ENCODE measurements around the gene CCDC40. TPM values are rescaled to one million over a fixed set of nuclear protein-coding genes. Genes with fewer than 3 reads are reported as not detected.

Gene CCDC40
- total and polyA plus RNA-seq, 2 of the 13 experiments (the other 11 are each of a cell fraction or from before 2014, with no cell fraction given) = 4.1 to 5.5 TPM

- TF ChIP-seq ZBTB38 (CRISPR knock-in tag; IDR thresholded peaks at IDR 0.05) (peak; percentile 43), POLR2G (IDR thresholded peaks at IDR 0.05; ENCODE audit: low read depth, low read length) (peak; percentile 68), TARDBP (CRISPR knock-in tag; IDR thresholded peaks at IDR 0.05) (peak; percentile 80), ZNF34 (CRISPR knock-in tag; IDR thresholded peaks at IDR 0.05; ENCODE audit: borderline replicate concordance) (no peak), GMEB1 (CRISPR knock-in tag; IDR thresholded peaks at IDR 0.05; ENCODE audit: borderline replicate concordance) (no peak), ARID3A (IDR thresholded peaks at IDR 0.05; ENCODE audit: low read depth, low read length) (peak; percentile 19; the same call in 1 of the 2 replicates), TOE1 (CRISPR knock-in tag; IDR thresholded peaks at IDR 0.05) (no peak), ZBTB46 (CRISPR knock-in tag; IDR thresholded peaks at IDR 0.05; ENCODE audit: borderline replicate concordance) (no peak), NR0B2 (CRISPR knock-in tag; IDR thresholded peaks at IDR 0.05) (0 out of 2 replicates have a peak, but pooled peaks have one; percentile 47), ELF1 (CRISPR knock-in tag; IDR thresholded peaks at IDR 0.05) (peak; percentile 44; the same call in 1 of the 2 replicates), ZNF350 (CRISPR knock-in tag; IDR thresholded peaks at IDR 0.05; ENCODE audit: borderline replicate concordance, low read depth) (peak; percentile 80; the same call in 1 of the 2 replicates), ZNF503 (CRISPR knock-in tag; IDR thresholded peaks at IDR 0.05) (peak; percentile 61), ZNF816 (CRISPR knock-in tag; IDR thresholded peaks at IDR 0.05; ENCODE audit: borderline replicate concordance) (no peak), TEAD3 (CRISPR knock-in tag; optimal IDR thresholded peaks at IDR 0.05; ENCODE audit: borderline replicate concordance) (peak; percentile 44), KDM2A (CRISPR knock-in tag; IDR thresholded peaks at IDR 0.05; ENCODE audit: borderline replicate concordance, low read depth) (peak; percentile 87), IRF2 (CRISPR knock-in tag; IDR thresholded peaks at IDR 0.05) (peak; percentile 72; the same call in 1 of the 2 replicates), CSRNP2 (CRISPR knock-in tag; conservative IDR thresholded peaks at IDR 0.05; ENCODE audit: low read depth) (no peak), ZNF678 (CRISPR knock-in tag; IDR thresholded peaks at IDR 0.05) (peak; percentile 64; the same call in 1 of the 2 replicates), HOXD1 (CRISPR knock-in tag; IDR thresholded peaks at IDR 0.05) (peak; percentile 43; the same call in 1 of the 2 replicates)
These were observed 44.4 kb upstream of the CCDC40 start (continued) for GRCh38 chr17:79991924-79992648.
